HG03378 (cell line): ENCODE measurements around the gene RNF144A.
A peak's percentile ranks its signal among the peaks of the same experiment; 100 is the strongest.
"Not testable (repeated sequence)": the region's sequence is repeated elsewhere in the genome, so short reads cannot be mapped to it uniquely, and the experiment has no call there.

Experiments used
- ATAC-seq: cut with Tn5 transposase; IDR thresholded peaks from one replicate; pipeline ENCODE4 v1.9.1; 2021; ENCODE audit warnings: mild to moderate bottlenecking, moderate library complexity; ENCODE audit not compliant: unreplicated experiment

Gene RNF144A

GRCh38 chr2:6917071-6917760 is at the start of gene RNF144A:
Gene RNF144A (plus strand): TSS chr2:6917412. CDS start chr2:6996927, 79,515 bp downstream.
- peak; percentile 52 for ATAC-seq

- peak; percentile 66 for ATAC-seq
Observed at GRCh38 chr2:6872394-6872793, 44.8 kb upstream of the RNF144A start.

GRCh38 chr2:6874032-6874431 is 43.2 kb upstream of the RNF144A start:
- ATAC-seq, result no peak

GRCh38 chr2:6876309-6876708 is 40.9 kb upstream of the RNF144A start:
- no peak for ATAC-seq

GRCh38 chr2:6877402-6878304 is 39.6 kb upstream of the RNF144A start, which contains the start of gene RSAD2:
Gene RSAD2 (plus strand): TSS chr2:6877777. CDS start chr2:6877801, 24 bp downstream.
- ATAC-seq, result peak; percentile 86

GRCh38 chr2:6878549-6878948 is 38.7 kb upstream of the RNF144A start:
- ATAC-seq, result no peak

GRCh38 chr2:6879011-6879410 is 38.2 kb upstream of the RNF144A start:
- no peak for ATAC-seq

- no peak for ATAC-seq
Observed at GRCh38 chr2:6880200-6880733, 36.9 kb upstream of the RNF144A start.

- no peak for ATAC-seq
Observed at GRCh38 chr2:6881046-6881445, 36.2 kb upstream of the RNF144A start.

GRCh38 chr2:6881516-6881915 is 35.7 kb upstream of the RNF144A start:
- no peak for ATAC-seq

- ATAC-seq, result no peak
Observed at GRCh38 chr2:6883448-6884122, 33.6 kb upstream of the RNF144A start.

- ATAC-seq, result no peak
Observed at GRCh38 chr2:6885551-6885950, 31.7 kb upstream of the RNF144A start.

- ATAC-seq, result no peak
Observed at GRCh38 chr2:6885968-6886367, 31.2 kb upstream of the RNF144A start.

GRCh38 chr2:6887751-6888192 is 29.4 kb upstream of the RNF144A start:
- no peak for ATAC-seq

GRCh38 chr2:6888724-6889123 is 28.5 kb upstream of the RNF144A start:
- no peak for ATAC-seq

- no peak for ATAC-seq
Observed at GRCh38 chr2:6893876-6894482, 23.2 kb upstream of the RNF144A start.

- ATAC-seq, result peak; percentile 64
Observed at GRCh38 chr2:6896930-6897759, 20.1 kb upstream of the RNF144A start.

- not testable (repeated sequence) for ATAC-seq
Observed at GRCh38 chr2:6902581-6902980, 14.6 kb upstream of the RNF144A start.

- ATAC-seq, result no peak
Observed at GRCh38 chr2:6905668-6906067, 11.5 kb upstream of the RNF144A start.
